Fibroblast of skin of back (primary cell): Measurements from ENCODE around the gene NRXN3.

Experiments
- DNase-seq: peaks from one replicate; pipeline ENCODE4 v3.0.0-alpha.2; 2013

Gene NRXN3

GRCh38 chr14:79597566-79597965, 1427.4 kb downstream of the NRXN3 start:
- DNase-seq: no peak

- peak; percentile 50 for DNase-seq
These were observed 1428.2 kb downstream of the NRXN3 start for GRCh38 chr14:79598339-79598738.

DNA sequence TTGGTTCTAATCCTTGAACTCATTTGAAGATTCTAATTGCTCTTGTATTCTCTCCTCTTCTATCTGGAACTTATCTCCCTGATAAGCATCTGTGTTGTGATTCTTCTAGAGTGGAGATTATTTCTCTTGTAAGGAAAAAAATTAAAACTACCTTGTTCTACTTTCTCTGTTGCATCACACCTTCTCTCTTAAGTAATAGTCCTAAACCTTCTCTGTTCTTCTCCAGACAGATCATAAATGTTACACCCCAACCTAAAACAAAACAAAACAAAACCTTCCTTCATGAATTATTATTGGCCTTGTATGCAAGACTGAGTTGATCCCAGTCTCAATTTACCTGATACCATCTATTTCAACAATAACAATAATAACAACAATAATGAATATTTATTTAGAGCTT, 1429.1 kb downstream of the NRXN3 start:
- no peak for DNase-seq

- DNase-seq: no peak
These were observed 1430.2 kb downstream of the NRXN3 start for GRCh38 chr14:79600406-79600805.

GRCh38 chr14:79601579-79601978, 1431.4 kb downstream of the NRXN3 start:
- no peak for DNase-seq

DNA sequence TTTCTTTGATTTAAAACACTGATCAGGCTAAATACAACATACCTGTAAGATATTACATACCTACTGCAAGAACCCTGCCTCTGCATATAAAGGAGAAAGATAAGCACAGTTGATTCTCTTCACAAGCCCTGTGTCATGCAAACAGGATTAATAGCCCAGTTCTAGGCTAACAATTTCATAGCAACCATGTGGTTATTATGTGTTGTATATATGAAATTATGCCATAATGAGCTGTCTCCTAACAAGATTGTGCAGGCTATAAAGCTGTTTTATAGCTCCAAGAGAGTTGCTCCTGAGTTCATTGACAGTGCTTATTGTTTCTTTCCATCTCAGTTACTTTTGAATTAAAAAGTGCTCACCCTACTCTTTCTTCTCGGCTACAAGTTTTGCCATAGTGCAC, 1431.9 kb downstream of the NRXN3 start:
- no peak for DNase-seq

DNA sequence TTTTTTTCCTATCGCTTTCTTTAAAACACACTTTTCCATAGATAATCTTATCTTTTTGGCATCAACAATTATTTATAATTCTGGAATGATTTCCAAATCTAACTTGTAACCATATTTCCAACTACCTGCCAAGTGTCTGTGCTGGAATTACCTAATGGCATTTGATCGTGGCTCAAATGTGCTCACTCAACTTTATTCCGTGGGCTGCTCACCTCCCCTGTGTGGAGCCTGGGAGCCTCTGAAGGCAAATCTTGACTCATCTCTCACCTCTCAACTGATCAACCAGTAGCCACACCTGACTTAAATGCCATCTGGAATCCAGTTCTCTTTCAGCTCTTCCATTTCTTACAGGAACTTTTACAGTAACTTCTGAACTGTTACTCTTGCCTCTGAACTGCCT, 1432.6 kb downstream of the NRXN3 start:
- DNase-seq: no peak

- no peak for DNase-seq
These were observed 1435.7 kb downstream of the NRXN3 start for GRCh38 chr14:79605849-79606248.

- no peak for DNase-seq
These were observed 1438.3 kb downstream of the NRXN3 start for GRCh38 chr14:79608446-79608845.

DNA sequence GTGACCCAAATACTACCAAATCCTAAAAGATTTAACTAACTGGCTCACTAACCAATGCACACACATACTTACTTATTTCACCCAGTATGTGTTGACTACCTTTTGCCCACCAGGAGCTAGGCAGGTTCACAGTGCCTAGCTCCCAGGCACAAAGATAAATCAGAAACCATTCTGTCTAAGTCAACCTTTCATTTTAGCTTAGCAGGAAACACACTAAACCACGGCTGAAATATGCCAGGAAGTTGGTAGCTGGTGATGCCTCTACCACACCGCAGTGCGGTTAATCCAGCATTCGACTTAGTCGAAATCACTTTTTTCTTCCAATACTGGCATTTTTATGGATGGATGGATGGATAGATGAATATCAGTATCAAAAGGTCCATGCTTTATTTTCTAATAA, 1443.5 kb downstream of the NRXN3 start:
- no peak for DNase-seq

- DNase-seq: no peak
These were observed 1444.3 kb downstream of the NRXN3 start for GRCh38 chr14:79614448-79614847.

DNA sequence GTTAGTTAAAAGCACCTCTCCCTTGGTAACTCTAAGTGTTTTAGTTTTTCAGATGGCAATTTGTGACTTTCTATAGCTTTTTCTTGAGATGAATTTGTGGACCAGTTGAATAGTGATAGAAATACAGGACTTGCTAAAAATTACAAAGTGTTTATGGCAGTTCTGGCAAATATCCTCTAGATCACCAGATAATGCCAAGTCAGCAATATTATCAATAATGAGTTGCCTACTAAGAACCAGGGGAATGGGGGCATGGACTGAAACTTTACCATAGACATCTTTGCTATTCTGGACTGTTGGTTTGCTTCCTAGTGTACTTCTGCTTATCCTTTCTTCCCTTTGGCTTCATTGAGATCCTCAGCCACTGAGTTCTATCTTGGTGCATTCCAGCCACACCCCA, 1456.9 kb downstream of the NRXN3 start:
- no peak for DNase-seq

DNA sequence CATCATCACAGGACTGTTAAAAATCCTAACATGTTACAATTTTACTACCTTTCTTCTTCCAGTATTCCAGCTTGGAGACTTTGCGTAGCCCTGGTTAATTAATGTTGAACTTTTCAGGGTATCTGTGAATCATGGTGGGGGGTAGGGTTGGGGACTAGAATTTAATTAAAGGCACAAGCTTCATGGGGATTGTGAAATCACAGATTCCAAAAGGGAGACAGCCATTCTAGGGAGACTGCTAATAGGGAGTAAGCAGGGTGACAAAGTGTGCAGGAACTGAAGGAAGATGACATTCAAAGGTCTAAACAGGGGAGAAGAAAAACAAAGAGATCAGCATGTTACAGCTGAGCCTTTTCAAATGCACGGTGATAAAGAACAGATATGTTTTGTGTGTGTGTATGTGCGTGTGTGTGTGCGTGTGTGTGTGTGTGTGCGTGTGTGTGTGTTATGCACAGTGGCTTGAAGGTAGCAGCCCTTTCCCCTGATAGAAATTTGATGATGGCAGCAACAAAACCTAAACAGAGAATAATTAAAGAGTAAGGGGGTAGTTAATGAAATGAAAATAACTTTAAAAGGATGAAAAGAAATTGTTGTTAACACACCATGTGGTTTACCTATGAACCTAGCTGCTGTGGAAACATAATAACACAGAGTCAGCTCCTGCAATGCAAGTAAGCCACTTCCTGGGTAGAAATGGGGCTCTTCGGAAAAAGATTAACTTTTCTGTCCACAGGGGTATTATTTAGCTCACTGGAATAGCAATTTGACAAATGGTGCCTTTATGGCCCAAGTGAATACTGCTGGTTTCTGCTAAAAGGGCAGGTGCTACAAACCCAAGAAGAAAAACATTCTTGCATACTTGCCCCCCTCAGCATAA, 1459.5 kb downstream of the NRXN3 start:
- DNase-seq: no peak

DNA sequence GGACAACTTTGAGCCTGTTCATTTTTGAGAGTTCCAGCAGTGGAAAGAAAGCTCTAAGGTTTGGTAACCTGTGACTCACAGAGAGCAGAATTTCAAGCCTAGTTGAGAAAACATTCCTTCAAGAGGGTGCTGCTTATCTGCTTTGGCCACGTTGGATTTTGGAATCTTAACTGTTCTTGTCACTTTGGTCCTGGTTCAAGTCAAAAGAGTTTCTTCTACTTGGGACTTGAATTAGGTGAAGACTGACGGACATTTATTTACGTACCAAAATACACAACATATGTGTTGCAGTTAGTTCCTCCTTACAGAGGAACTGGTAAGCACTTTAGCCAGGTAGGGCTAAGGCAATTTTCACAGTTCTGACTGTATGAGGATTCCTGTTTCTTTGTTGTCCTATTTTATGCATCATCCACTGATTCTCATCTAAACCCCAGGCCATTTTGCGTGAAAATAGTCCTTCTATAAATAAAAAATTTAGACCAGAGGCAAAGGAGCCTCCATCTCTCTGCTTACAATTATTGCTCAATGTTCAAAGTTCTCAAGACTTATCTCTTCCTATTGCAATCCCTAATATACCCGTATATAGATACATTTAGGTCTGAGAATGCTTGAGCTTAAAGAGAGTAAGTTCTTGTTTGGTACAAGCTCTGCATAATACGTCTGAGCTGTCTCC, 1460.3 kb downstream of the NRXN3 start:
- DNase-seq: peak; percentile 0

GRCh38 chr14:79631276-79631675, 1461.1 kb downstream of the NRXN3 start:
- DNase-seq: no peak

DNA sequence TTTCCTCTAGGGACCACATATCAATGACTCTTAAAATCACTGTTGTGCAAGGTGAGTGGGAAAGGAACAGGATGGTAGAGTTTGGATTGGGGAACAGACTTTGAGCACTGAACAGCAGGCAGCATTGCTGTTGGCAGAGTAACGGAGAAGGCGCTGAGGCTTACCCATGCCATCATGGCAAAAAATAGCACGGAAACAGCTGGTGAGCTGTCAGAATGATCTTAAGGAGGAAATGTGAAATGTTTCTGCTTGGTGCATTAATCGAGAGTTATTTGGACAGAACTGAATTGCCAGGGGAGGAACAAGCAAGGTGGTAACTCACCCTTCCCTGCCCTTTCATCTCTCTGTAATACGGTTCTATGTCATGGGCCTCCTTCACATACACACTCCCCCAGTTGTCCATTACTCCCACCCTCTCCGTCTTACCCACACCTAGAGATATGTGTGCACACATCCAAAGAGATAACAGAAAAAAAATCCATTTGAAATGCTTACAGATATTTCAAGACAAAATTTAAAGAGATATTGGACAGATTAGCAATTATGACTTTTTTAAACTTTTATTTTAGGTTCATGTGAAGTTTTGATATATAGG, 1468.6 kb downstream of the NRXN3 start:
- no peak for DNase-seq

DNA sequence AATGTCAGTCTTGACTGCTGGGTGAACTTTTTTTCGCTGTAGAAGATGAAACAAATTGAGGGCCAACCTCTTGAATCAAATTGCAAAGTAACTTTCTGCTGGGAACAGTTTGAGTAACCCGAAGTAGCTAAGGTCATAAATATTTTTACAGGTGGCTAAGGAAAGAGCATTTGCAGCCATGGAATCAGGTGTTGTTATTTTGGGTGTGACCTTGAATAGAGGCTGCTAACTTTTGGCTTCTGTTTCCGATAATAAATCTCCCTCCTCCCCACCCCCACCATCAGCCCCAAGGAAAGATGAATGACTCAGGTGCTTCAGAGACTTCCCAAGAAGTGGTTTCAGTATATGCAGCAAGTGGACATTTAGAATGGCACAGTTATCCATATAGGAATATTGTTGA, 1469.4 kb downstream of the NRXN3 start:
- DNase-seq: no peak

DNA sequence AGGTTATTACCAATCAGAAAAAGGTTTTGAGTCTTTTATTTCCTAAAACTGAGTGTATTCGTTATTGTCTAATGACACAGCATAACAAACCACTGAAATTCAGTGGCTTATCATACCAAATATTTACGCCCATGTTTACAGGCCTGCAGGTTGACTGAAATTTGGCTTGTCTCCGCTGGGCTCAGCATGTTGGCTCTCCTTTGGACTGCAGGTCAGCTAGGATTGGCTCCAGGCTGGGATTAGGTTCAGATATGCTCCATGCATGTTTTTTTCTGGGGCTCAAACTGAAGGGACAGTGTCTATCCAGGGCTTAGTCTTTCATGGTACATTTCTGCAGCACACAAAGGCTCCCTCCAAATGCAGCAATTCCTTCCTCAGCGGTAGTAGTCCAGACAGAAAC, 1471.2 kb downstream of the NRXN3 start:
- no peak for DNase-seq

GRCh38 chr14:79643132-79643531, 1473.0 kb downstream of the NRXN3 start:
- DNase-seq: no peak

GRCh38 chr14:79645753-79646362, 1475.7 kb downstream of the NRXN3 start:
- no peak for DNase-seq

DNA sequence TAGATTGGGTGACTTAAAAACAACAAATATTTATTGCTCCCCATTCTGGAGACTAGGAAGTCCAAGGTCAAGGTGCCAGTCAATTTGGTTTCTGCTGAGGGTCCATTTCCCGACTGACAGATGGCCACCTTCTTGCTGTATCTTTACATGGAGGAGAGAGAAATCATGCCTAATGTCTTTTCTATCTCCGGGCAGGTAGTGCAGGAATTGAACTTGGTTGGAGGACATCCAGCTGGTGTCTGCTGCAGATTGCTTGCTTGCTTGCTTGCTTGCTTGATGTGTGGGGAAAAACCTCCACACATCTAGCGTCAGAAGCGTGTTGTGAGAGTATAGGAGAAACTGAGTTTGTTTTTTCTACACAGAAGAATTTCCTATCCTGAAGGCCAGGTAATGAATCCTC, 1479.7 kb downstream of the NRXN3 start:
- no peak for DNase-seq

DNA sequence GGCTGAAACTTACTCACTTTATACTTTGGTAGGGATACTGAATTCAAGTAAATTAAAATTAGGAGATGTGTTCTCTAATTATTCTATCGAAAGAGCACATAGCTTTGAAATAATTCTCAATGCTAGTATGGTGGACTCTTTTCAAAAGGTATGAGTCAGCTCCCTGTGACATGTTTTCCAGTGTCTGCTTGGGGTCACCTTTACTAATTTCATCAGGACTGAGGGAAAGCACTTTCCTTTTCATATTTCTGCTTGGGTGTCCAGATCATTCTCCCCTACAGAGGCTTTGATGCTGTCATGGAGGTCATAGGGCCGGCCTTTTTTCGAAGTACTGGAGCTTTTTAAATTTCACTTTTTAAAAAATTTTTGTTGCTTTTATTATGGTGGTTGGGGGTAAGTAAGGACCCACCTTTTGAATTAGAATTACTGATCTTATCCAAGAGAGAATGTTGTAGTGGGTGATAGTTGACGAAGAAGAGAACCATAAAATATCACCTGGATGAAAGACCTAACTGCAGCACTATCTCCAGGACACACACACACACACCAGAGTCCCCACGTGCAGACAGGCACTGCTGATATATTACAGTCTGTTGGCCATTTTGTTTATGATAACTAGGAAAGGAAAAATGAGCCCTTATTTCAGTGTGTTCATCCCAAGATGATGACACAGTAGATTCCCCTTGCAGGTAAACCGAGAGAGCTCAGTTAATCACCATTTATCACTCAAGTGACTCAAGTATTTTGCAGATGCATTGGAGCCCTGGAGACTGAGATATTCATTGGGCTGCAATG, 1482.5 kb downstream of the NRXN3 start:
- DNase-seq: no peak

DNA sequence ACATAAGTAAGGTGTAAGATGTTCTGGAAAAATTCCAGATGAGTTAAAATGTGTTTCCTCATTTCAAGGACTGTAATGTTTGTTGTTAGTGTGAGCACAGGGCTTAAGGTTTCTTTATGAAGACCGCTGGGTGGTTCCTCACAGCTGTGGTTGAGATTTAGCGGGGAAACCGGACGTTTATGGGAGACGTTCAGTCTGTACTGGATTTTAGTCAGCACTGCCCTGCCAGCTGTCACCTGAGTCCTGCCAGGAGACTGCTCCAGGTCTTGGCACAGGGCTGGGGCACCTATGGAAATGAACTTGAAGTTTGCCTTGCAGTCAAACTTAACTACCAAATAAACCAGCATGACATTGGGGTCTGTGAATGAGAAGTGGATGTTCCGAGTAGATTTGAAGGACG, 1485.9 kb downstream of the NRXN3 start:
- no peak for DNase-seq
